Loucy (cell line): ENCODE measurements around the gene GRPEL1.

Experiments
- EZH2phosphoT487 ChIP-seq: fragments of 200-600 bp; IDR thresholded peaks from 2 replicates; pipeline ENCODE4 v1.6.1; 2018; ENCODE audit warnings: antibody characterized with exemption, mild to moderate bottlenecking, moderate library complexity, borderline replicate concordance
- TF ChIP-seq, protein P1 (sequence below): fragments of 200-600 bp; sonication (generic); conservative IDR thresholded peaks from 2 replicates; pipeline ENCODE4 v1.5.1; 2014; ENCODE audit warnings: mild to moderate bottlenecking, antibody characterized with exemption, low read length

DNA sequence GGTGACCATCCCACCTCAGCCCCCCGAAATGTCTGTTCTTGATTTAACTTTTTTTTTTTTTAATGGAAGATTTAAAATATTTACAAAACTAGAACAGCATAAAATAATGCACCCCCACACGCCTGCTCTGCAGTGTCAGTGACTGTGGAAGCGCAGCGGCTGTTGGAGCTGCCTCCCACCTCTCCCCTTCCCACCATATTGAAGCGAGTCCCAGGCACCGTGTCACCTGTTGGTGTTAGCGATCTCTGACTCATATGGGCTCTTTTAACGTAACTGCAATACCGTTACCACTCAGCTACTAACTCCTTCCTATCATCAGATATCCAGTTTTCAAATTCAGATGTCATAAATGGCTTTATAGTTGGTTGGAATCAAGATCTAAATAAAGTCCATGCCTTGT is 41.8 kb downstream of the GRPEL1 start:
- TF ChIP-seq, protein P1, sequence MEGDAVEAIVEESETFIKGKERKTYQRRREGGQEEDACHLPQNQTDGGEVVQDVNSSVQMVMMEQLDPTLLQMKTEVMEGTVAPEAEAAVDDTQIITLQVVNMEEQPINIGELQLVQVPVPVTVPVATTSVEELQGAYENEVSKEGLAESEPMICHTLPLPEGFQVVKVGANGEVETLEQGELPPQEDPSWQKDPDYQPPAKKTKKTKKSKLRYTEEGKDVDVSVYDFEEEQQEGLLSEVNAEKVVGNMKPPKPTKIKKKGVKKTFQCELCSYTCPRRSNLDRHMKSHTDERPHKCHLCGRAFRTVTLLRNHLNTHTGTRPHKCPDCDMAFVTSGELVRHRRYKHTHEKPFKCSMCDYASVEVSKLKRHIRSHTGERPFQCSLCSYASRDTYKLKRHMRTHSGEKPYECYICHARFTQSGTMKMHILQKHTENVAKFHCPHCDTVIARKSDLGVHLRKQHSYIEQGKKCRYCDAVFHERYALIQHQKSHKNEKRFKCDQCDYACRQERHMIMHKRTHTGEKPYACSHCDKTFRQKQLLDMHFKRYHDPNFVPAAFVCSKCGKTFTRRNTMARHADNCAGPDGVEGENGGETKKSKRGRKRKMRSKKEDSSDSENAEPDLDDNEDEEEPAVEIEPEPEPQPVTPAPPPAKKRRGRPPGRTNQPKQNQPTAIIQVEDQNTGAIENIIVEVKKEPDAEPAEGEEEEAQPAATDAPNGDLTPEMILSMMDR = no peak
- TF ChIP-seq EZH2phosphoT487 = no peak
